ENCODE measurements around the gene HHAT.

DNA sequence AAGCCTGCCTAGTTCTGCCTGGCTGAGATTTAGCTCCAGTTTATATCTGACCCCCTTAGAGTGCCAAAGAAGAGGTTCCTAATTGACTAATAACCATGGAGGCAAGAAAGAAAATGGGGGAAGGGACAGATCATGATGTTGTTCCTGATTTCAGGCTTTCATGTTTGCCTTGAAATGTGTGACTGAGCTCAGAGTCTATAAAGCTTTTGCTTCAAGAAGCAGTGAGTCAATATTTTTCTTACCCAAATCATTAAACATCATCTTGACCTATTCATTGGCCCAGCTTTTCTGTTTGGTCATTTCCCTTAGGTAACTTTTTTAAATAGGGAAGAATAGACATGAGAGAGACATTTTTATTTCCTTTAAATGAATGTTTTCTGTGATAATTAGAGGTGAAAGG, 55.9 kb downstream of the HHAT start:
- TF ChIP-seq, protein P1, sequence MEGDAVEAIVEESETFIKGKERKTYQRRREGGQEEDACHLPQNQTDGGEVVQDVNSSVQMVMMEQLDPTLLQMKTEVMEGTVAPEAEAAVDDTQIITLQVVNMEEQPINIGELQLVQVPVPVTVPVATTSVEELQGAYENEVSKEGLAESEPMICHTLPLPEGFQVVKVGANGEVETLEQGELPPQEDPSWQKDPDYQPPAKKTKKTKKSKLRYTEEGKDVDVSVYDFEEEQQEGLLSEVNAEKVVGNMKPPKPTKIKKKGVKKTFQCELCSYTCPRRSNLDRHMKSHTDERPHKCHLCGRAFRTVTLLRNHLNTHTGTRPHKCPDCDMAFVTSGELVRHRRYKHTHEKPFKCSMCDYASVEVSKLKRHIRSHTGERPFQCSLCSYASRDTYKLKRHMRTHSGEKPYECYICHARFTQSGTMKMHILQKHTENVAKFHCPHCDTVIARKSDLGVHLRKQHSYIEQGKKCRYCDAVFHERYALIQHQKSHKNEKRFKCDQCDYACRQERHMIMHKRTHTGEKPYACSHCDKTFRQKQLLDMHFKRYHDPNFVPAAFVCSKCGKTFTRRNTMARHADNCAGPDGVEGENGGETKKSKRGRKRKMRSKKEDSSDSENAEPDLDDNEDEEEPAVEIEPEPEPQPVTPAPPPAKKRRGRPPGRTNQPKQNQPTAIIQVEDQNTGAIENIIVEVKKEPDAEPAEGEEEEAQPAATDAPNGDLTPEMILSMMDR (conservative IDR thresholded peaks at IDR 0.05; ENCODE audit: low read length), result no peak
- no peak for TF ChIP-seq EZH2phosphoT487 (IDR thresholded peaks at IDR 0.05; ENCODE audit: borderline replicate concordance, low read depth, low read length)
